ENCODE data around the gene EFNA1. TPM values are rescaled to one million over a fixed set of nuclear protein-coding genes. Genes with fewer than 3 reads are reported as not detected.
A peak's percentile ranks its signal among the peaks of the same experiment; 100 is the strongest.

Gene EFNA1
- total and polyA plus RNA-seq, 2 of the 13 experiments (the other 11 are each of a cell fraction or from before 2014, with no cell fraction given): 81.8 to 874 TPM

DNA sequence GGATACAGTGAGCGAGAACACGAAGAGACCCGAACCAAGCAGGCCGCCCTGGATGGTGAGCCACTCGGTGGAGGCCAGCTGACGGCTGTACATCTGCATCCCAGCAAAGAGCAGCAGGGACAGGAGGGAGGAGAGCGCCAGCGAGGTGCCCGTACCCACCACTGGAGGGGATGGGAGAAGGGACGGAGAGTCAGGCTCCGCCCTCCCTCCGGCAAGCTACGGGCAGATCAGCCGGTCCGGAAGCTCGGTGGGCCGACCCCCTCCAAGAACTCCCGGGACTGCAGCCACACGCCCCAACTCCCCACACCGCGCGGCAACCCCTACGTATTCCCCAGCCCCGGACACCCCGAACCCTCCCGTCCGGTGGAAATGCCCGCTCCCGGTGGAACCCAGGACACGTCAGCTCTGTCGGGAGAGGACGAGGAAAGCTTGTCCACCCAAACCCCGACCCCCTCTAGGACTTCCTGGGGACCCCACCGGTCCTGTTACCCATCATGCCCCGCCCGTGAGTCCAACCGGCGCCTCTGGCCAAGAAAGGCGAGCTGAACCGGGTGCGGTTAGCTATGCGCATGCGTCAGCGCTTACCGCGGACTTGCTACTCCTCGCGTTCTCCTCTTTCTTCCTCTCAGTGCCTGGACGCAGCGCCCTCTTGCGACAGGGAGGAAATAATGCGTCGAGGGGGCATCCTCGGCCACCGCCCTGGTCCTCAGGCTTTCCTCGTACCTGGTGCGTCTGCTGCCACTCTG is 45.2 kb downstream of the EFNA1 start, which contains the start of gene KRTCAP2 (continued):
- no peak for TF ChIP-seq SOX13 (IDR thresholded peaks at IDR 0.05)
- peak in 1 of 2 experiments; percentile 50; a peak in 1 of 4 replicates for TF ChIP-seq SOX13 (CRISPR knock-in tag; conservative IDR thresholded peaks at IDR 0.05 in 1 of 2, IDR thresholded peaks at IDR 0.05 in 1 of 2)
- no peak for TF ChIP-seq MZF1 (CRISPR knock-in tag; IDR thresholded peaks at IDR 0.05; ENCODE audit: borderline replicate concordance)
- TF ChIP-seq ZNF17 (CRISPR knock-in tag; IDR thresholded peaks at IDR 0.05): no peak
- no peak for TF ChIP-seq RCOR2 (CRISPR knock-in tag; IDR thresholded peaks at IDR 0.05)
- TF ChIP-seq, protein P1, sequence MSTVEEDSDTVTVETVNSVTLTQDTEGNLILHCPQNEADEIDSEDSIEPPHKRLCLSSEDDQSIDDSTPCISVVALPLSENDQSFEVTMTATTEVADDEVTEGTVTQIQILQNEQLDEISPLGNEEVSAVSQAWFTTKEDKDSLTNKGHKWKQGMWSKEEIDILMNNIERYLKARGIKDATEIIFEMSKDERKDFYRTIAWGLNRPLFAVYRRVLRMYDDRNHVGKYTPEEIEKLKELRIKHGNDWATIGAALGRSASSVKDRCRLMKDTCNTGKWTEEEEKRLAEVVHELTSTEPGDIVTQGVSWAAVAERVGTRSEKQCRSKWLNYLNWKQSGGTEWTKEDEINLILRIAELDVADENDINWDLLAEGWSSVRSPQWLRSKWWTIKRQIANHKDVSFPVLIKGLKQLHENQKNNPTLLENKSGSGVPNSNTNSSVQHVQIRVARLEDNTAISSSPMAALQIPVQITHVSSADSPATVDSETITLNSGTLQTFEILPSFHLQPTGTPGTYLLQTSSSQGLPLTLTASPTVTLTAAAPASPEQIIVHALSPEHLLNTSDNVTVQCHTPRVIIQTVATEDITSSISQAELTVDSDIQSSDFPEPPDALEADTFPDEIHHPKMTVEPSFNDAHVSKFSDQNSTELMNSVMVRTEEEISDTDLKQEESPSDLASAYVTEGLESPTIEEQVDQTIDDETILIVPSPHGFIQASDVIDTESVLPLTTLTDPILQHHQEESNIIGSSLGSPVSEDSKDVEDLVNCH (CRISPR knock-in tag; IDR thresholded peaks at IDR 0.05): no peak
- TF ChIP-seq, protein P2, sequence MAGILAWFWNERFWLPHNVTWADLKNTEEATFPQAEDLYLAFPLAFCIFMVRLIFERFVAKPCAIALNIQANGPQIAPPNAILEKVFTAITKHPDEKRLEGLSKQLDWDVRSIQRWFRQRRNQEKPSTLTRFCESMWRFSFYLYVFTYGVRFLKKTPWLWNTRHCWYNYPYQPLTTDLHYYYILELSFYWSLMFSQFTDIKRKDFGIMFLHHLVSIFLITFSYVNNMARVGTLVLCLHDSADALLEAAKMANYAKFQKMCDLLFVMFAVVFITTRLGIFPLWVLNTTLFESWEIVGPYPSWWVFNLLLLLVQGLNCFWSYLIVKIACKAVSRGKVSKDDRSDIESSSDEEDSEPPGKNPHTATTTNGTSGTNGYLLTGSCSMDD (CRISPR knock-in tag; IDR thresholded peaks at IDR 0.05): no peak
- peak; percentile 69; the same call in 1 of the 2 replicates for TF ChIP-seq HMG20B (CRISPR knock-in tag; conservative IDR thresholded peaks at IDR 0.05)
- TF ChIP-seq ZNF501 (CRISPR knock-in tag; IDR thresholded peaks at IDR 0.05): peak; percentile 91
- TF ChIP-seq, protein P3, sequence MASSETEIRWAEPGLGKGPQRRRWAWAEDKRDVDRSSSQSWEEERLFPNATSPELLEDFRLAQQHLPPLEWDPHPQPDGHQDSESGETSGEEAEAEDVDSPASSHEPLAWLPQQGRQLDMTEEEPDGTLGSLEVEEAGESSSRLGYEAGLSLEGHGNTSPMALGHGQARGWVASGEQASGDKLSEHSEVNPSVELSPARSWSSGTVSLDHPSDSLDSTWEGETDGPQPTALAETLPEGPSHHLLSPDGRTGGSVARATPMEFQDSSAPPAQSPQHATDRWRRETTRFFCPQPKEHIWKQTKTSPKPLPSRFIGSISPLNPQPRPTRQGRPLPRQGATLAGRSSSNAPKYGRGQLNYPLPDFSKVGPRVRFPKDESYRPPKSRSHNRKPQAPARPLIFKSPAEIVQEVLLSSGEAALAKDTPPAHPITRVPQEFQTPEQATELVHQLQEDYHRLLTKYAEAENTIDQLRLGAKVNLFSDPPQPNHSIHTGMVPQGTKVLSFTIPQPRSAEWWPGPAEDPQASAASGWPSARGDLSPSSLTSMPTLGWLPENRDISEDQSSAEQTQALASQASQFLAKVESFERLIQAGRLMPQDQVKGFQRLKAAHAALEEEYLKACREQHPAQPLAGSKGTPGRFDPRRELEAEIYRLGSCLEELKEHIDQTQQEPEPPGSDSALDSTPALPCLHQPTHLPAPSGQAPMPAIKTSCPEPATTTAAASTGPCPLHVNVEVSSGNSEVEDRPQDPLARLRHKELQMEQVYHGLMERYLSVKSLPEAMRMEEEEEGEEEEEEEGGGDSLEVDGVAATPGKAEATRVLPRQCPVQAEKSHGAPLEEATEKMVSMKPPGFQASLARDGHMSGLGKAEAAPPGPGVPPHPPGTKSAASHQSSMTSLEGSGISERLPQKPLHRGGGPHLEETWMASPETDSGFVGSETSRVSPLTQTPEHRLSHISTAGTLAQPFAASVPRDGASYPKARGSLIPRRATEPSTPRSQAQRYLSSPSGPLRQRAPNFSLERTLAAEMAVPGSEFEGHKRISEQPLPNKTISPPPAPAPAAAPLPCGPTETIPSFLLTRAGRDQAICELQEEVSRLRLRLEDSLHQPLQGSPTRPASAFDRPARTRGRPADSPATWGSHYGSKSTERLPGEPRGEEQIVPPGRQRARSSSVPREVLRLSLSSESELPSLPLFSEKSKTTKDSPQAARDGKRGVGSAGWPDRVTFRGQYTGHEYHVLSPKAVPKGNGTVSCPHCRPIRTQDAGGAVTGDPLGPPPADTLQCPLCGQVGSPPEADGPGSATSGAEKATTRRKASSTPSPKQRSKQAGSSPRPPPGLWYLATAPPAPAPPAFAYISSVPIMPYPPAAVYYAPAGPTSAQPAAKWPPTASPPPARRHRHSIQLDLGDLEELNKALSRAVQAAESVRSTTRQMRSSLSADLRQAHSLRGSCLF (CRISPR knock-in tag; IDR thresholded peaks at IDR 0.05; ENCODE audit: borderline replicate concordance): no peak
- TF ChIP-seq TOPORS (CRISPR knock-in tag; IDR thresholded peaks at IDR 0.05): no peak
- no peak for TF ChIP-seq ZNF230 (CRISPR knock-in tag; IDR thresholded peaks at IDR 0.05)
- TF ChIP-seq HNRNPK (IDR thresholded peaks at IDR 0.05; ENCODE audit: low read depth, low read length, poor library complexity, severe bottlenecking): peak; percentile 67
- 0 out of 2 replicates have a peak, but pooled peaks have one; percentile 44 for TF ChIP-seq ISL2 (CRISPR knock-in tag; IDR thresholded peaks at IDR 0.05)
- TF ChIP-seq ZNF567 (CRISPR knock-in tag; IDR thresholded peaks at IDR 0.05; ENCODE audit: borderline replicate concordance): peak; percentile 74; the same call in 1 of the 2 replicates
- no peak for TF ChIP-seq ZNF761 (CRISPR knock-in tag; conservative IDR thresholded peaks at IDR 0.05)
- TF ChIP-seq TGIF2 (CRISPR knock-in tag; IDR thresholded peaks at IDR 0.05): 0 out of 2 replicates have a peak, but pooled peaks have one; percentile 59
- no peak for TF ChIP-seq ZNF549 (CRISPR knock-in tag; IDR thresholded peaks at IDR 0.05)
- TF ChIP-seq, protein P4, sequence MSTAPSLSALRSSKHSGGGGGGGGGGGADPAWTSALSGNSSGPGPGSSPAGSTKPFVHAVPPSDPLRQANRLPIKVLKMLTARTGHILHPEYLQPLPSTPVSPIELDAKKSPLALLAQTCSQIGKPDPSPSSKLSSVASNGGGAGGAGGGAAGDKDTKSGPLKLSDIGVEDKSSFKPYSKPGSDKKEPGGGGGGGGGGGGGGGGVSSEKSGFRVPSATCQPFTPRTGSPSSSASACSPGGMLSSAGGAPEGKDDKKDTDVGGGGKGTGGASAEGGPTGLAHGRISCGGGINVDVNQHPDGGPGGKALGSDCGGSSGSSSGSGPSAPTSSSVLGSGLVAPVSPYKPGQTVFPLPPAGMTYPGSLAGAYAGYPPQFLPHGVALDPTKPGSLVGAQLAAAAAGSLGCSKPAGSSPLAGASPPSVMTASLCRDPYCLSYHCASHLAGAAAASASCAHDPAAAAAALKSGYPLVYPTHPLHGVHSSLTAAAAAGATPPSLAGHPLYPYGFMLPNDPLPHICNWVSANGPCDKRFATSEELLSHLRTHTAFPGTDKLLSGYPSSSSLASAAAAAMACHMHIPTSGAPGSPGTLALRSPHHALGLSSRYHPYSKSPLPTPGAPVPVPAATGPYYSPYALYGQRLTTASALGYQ (CRISPR knock-in tag; IDR thresholded peaks at IDR 0.05): no peak

All from HepG2 (cell line).